ENCODE results near the gene GLIS1.

GRCh38 chr1:53508991-53509666 is 229.8 kb downstream of the GLIS1 start:
- TF ChIP-seq CTCF (IDR thresholded peaks at IDR 0.05 in 4 of 5, conservative IDR thresholded peaks at IDR 0.05 in 1 of 5) (no peak), POLR2A (IDR thresholded peaks at IDR 0.05) (no peak)
